BJ (cell line): ENCODE results near the gene LRRC72. TPM values are rescaled to one million over a fixed set of nuclear protein-coding genes. Genes with fewer than 3 reads are reported as not detected.
A peak's percentile ranks its signal among the peaks of the same experiment; 100 is the strongest.

Experiments used
- CTCF ChIA-PET: fragments of 350-600 bp; formaldehyde crosslinking; extraction: SDS; loops from one replicate; lab custom pipeline; 2021; ENCODE audit warnings: antibody characterized with exemption, inconsistent platforms; lab: Yijun Ruan, JAX
- POLR2A ChIA-PET: fragments of 300-600 bp; sonication (Branson Sonifier 250); formaldehyde crosslinking; extraction: SDS; loops from one replicate; lab custom pipeline; 2021; ENCODE audit warnings: antibody characterized with exemption; lab: Charles Lee
- DNase-seq: peaks from one replicate; pipeline ENCODE4 v3.0.0-alpha.2; 2011; ENCODE audit warnings: low read depth
- H3K27me3 ChIP-seq: 2 replicates; pipeline ENCODE4 v1.6.0; 2011; ENCODE audit warnings: low read length; ENCODE audit not compliant: control insufficient read depth, insufficient read depth
- H3K36me3 ChIP-seq: 2 replicates; pipeline ENCODE4 v1.5.1; 2011; ENCODE audit warnings: low read length; ENCODE audit not compliant: control insufficient read depth, insufficient read depth
- H3K4me3 ChIP-seq: 2 replicates; pipeline ENCODE4 v1.5.1; 2011; ENCODE audit warnings: low read depth, mild to moderate bottlenecking, control low read depth, low read length
- CTCF ChIP-seq: IDR thresholded peaks from 2 replicates; pipeline ENCODE4 v1.5.1; 2011; ENCODE audit warnings: low read depth, mild to moderate bottlenecking, control low read depth, inconsistent platforms, low read length, moderate library complexity; ENCODE audit not compliant: insufficient read depth
- polyA plus RNA-seq: library from polyadenylated mRNA; depleted of rRNA; stranded (reverse); fragments of >200 nt; gene quantifications from 2 replicates; pipeline ENCODE4 v1.2.3, GENCODE V29; 2011

LRRC72 gene
- polyA plus RNA-seq, 1 experiment, result not detected

- Histone ChIP-seq H3K4me3 (no peak overlapping the region), H3K36me3 (peaks cover 5% of the 10 kb centered on the region), H3K27me3 (no peaks in the 10 kb centered on the region)
- TF ChIP-seq CTCF, result no peak
- ChIA-PET POLR2A (no interaction called here), CTCF (no interaction called here)
- no peak for DNase-seq
Measured at GRCh38 chr7:16616122-16616521, 89.5 kb downstream of the LRRC72 start.

- no peak for TF ChIP-seq CTCF
- CTCF ChIA-PET, result no interaction called here
- no peak for DNase-seq
- no peaks in the 10 kb centered on the region for H3K27me3 ChIP-seq
- peaks cover 5% of the 10 kb centered on the region for H3K36me3 ChIP-seq
- POLR2A ChIA-PET, result no interaction called here
- H3K4me3 ChIP-seq, result no peak overlapping the region
Measured at GRCh38 chr7:16616542-16616941, 89.9 kb downstream of the LRRC72 start.

- ChIA-PET CTCF (no interaction called here), POLR2A (interaction anchor here (0.6 kb wide), 1 partner anchor 15 kb away, joined by 4 read pairs; no protein-coding TSS in a partner anchor)
Measured at GRCh38 chr7:16619979-16620408, 93.4 kb downstream of the LRRC72 start.

GRCh38 chr7:16626388-16626787, 99.8 kb downstream of the LRRC72 start:
- ChIA-PET POLR2A (no interaction called here), CTCF (no interaction called here)
- TF ChIP-seq CTCF, result no peak
- no peak for DNase-seq
- Histone ChIP-seq H3K27me3 (no peaks in the 10 kb centered on the region), H3K4me3 (no peak overlapping the region), H3K36me3 (peaks cover 4% of the 10 kb centered on the region)

More at GRCh38 chr7:16619979-16620408, 93.4 kb downstream of the LRRC72 start:
- Histone ChIP-seq H3K4me3 (no peak overlapping the region), H3K27me3 (no peaks in the 10 kb centered on the region), H3K36me3 (peaks cover 9% of the 10 kb centered on the region)
- no peak for TF ChIP-seq CTCF
- DNase-seq, result no peak

GRCh38 chr7:16627236-16627635, 100.6 kb downstream of the LRRC72 start:
- POLR2A ChIA-PET, result interaction anchor here (0.6 kb wide), 1 partner anchor 54 kb away, joined by 4 read pairs; no protein-coding TSS in a partner anchor
- TF ChIP-seq CTCF, result no peak
- H3K36me3 ChIP-seq, result peaks cover 4% of the 10 kb centered on the region
- CTCF ChIA-PET, result no interaction called here
- no peaks in the 10 kb centered on the region for H3K27me3 ChIP-seq
- H3K4me3 ChIP-seq, result no peak overlapping the region
- DNase-seq, result peak; percentile 26
